NCI-H748 treated with DMSO at 0.1 percent for 48 hours (cell line): ENCODE measurements around the gene IPO8.
"Not testable (repeated sequence)": the region's sequence is repeated elsewhere in the genome, so short reads cannot be mapped to it uniquely, and the experiment has no call there.

Source experiments
- DNase-seq: peaks from one replicate; lab custom pipeline; 2025; lab: John Stamatoyannopoulos, UW

IPO8 gene

GRCh38 chr12:30687265-30687986 is 8.2 kb downstream of the IPO8 start:
- no peak for DNase-seq

GRCh38 chr12:30679241-30679640 is 16.4 kb downstream of the IPO8 start:
- no peak for DNase-seq

GRCh38 chr12:30678221-30678620 is 17.4 kb downstream of the IPO8 start:
- no peak for DNase-seq

- DNase-seq = no peak
Measured at GRCh38 chr12:30661210-30661609, 34.5 kb downstream of the IPO8 start.

GRCh38 chr12:30652034-30652696 is 43.5 kb downstream of the IPO8 start:
- no peak for DNase-seq

GRCh38 chr12:30646821-30647220 is 48.8 kb downstream of the IPO8 start:
- DNase-seq = no peak

GRCh38 chr12:30643366-30643765 is 52.3 kb downstream of the IPO8 start:
- no peak for DNase-seq

GRCh38 chr12:30640392-30640791 is 55.3 kb downstream of the IPO8 start:
- no peak for DNase-seq

- no peak for DNase-seq
Measured at GRCh38 chr12:30635385-30635784, 60.3 kb downstream of the IPO8 start.

- DNase-seq = no peak
Measured at GRCh38 chr12:30631740-30632139, 63.9 kb downstream of the IPO8 start.

- no peak for DNase-seq
Measured at GRCh38 chr12:30630979-30631285, 64.7 kb downstream of the IPO8 start.

GRCh38 chr12:30630076-30630978 is 65.3 kb downstream of the IPO8 start:
- no peak for DNase-seq

- DNase-seq = no peak
Measured at GRCh38 chr12:30626847-30627246, 68.8 kb downstream of the IPO8 start.

- no peak for DNase-seq
Measured at GRCh38 chr12:30624009-30624408, 71.7 kb downstream of the IPO8 start.

- no peak for DNase-seq
Measured at GRCh38 chr12:30622509-30622908, 73.2 kb downstream of the IPO8 start.

- DNase-seq = not testable (repeated sequence)
Measured at GRCh38 chr12:30621663-30622241, 73.9 kb downstream of the IPO8 start.

GRCh38 chr12:30617346-30618016 is 78.2 kb downstream of the IPO8 start:
- DNase-seq = no peak

GRCh38 chr12:30614031-30614430 is 81.6 kb downstream of the IPO8 start:
- DNase-seq = no peak

- no peak for DNase-seq
Measured at GRCh38 chr12:30613119-30613830, 82.4 kb downstream of the IPO8 start.

GRCh38 chr12:30610718-30611117 is 85.0 kb downstream of the IPO8 start:
- no peak for DNase-seq

- DNase-seq = not testable (repeated sequence)
Measured at GRCh38 chr12:30609819-30610218, 85.8 kb downstream of the IPO8 start.
